GM19328 (cell line): ENCODE data around the gene GPS1.
A peak's percentile ranks its signal among the peaks of the same experiment; 100 is the strongest.

ENCODE experiments used
- ATAC-seq: cut with Tn5 transposase; IDR thresholded peaks from one replicate; pipeline ENCODE4 v1.9.1; 2021; ENCODE audit warnings: mild to moderate bottlenecking, moderate library complexity; ENCODE audit not compliant: unreplicated experiment

Gene GPS1

GRCh38 chr17:82051776-82052637 lies at the start of gene GPS1, which contains the start of gene RFNG:
Gene GPS1 (plus strand): TSS chr17:82051898. CDS start chr17:82051932, 34 bp downstream.
Gene RFNG (minus strand): TSS chr17:82051811. CDS start chr17:82051766, 45 bp downstream.
- peak; percentile 60 for ATAC-seq

GRCh38 chr17:82003411-82004381 lies 48.0 kb upstream of the GPS1 start:
- no peak for ATAC-seq

- no peak for ATAC-seq
These were observed 46.9 kb upstream of the GPS1 start for GRCh38 chr17:82004517-82005455.

GRCh38 chr17:82005701-82006348 lies 45.9 kb upstream of the GPS1 start:
- ATAC-seq: no peak

- no peak for ATAC-seq
These were observed 45.0 kb upstream of the GPS1 start for GRCh38 chr17:82006468-82007227.

GRCh38 chr17:82007228-82007494 lies 44.5 kb upstream of the GPS1 start:
- no peak for ATAC-seq

GRCh38 chr17:82007495-82008257 lies 44.0 kb upstream of the GPS1 start:
- no peak for ATAC-seq

GRCh38 chr17:82008258-82008940 lies 43.3 kb upstream of the GPS1 start:
- no peak for ATAC-seq

- ATAC-seq: no peak
These were observed 42.7 kb upstream of the GPS1 start for GRCh38 chr17:82008941-82009405.

GRCh38 chr17:82009413-82009812 lies 42.3 kb upstream of the GPS1 start:
- ATAC-seq: no peak

- no peak for ATAC-seq
These were observed 40.8 kb upstream of the GPS1 start for GRCh38 chr17:82010575-82011525.

- no peak for ATAC-seq
These were observed 40.0 kb upstream of the GPS1 start for GRCh38 chr17:82011617-82012187.

- ATAC-seq: no peak
These were observed 39.4 kb upstream of the GPS1 start for GRCh38 chr17:82012261-82012639.

- ATAC-seq: no peak
These were observed 38.9 kb upstream of the GPS1 start for GRCh38 chr17:82012640-82013295.

- no peak for ATAC-seq
These were observed 38.4 kb upstream of the GPS1 start for GRCh38 chr17:82013341-82013740.

- no peak for ATAC-seq
These were observed 37.9 kb upstream of the GPS1 start for GRCh38 chr17:82013772-82014321.
